Pancreas (tissue), 10 donors: ENCODE data around the gene SLC30A1. TPM values are rescaled to one million over a fixed set of nuclear protein-coding genes. Genes with fewer than 3 reads are reported as not detected.

Experiments
- ATAC-seq, 4 donors: fragments of 200-7000 bp; cut with Tn5 transposase; one replicate each; pipeline versions ENCODE4 v1.8.0 to v1.9.1; 2020; ENCODE audit warnings: mild to moderate bottlenecking in 4 of 4, moderate library complexity in 4 of 4
- DNase-seq, 6 donors: peaks; one replicate each; pipeline ENCODE4 v3.0.0-alpha.2; 2020
- FAIRE-seq: peaks from 2 replicates; lab custom pipeline; 2012; peaks lifted over from hg19 to GRCh38; lab: Jason Lieb, UNC
- H3K27ac ChIP-seq, 4 donors: fragments of 200-600 bp; sonication (generic); 1 replicate in 3 of 4; 2 replicates in 1 of 4; pipeline versions ENCODE4 v1.5.0 to v1.8.0; 2020
- H3K27me3 ChIP-seq, 4 donors: fragments of 200-600 bp; one replicate each; pipeline ENCODE4 v1.8.0; 2021
- H3K36me3 ChIP-seq, 3 donors: fragments of 200-600 bp; sonication (generic) in 1 of 3; one replicate each; pipeline versions ENCODE4 v1.5.0 to v1.8.0; 2020 to 2021
- H3K4me1 ChIP-seq, 3 donors: fragments of 200-600 bp; one replicate each; pipeline ENCODE4 v1.8.0; 2021
- H3K4me3 ChIP-seq, 4 donors: fragments of 200-600 bp; sonication (generic) in 2 of 4; one replicate each; pipeline versions ENCODE4 v1.5.0 to v1.8.0; 2020 to 2021
- H3K9me3 ChIP-seq, 4 donors: fragments of 200-600 bp; one replicate each; pipeline ENCODE4 v1.8.0; 2021
- WGBS, 2 donors: extraction: QIAGEN DNeasy Blood & Tissue Kit; methylation state at CpG; one replicate each; pipeline ENCODE4 v1.1.7; 2013; 5-methylcytosine and 5-hydroxymethylcytosine counted together
- intact Hi-C, 3 donors: fragments of 100-400 bp; cut with DNase I; formaldehyde crosslinking; loops; one replicate each; pipeline versions ENCODE4 v1.11.1 to v1.14.2; 2022
- polyA plus RNA-seq, 2 donors: library from polyadenylated mRNA; stranded (reverse); fragments of 200-250 nt; gene quantifications; one replicate each; pipeline ENCODE4 v1.2.3, GENCODE V29; 2013
- total RNA-seq, 6 donors: library from RNA; stranded (reverse); fragmentation: NEBNext Ultra II Directional in 4 of 6; extraction: Animal tissue kit (Norgen Biotek cat#: 25700) in 4 of 6; gene quantifications; one replicate each; pipeline versions ENCODE4 v1.2.1 to v1.2.4, GENCODE V29; 2021 to 2023
- TF ChIP-seq, protein P1 (sequence below), 4 donors: fragments of 200-600 bp; sonication (generic) in 3 of 4; IDR thresholded peaks; one replicate each; pipeline versions ENCODE4 v1.5.0 to v1.8.0; 2021; ENCODE audit warnings: antibody characterized with exemption in 4 of 4
- donor health status: healthy with polysubstance abuse.
- donor health status: DM: no; HTN: no; CAD: no; lungs with moderate emphysema.
- donor health status: DM: no; HTN: no; CAD: no.
- donor health status: control.
- donor health status: control.
- donor health status: Bipolar disorder and iron deficiency.
- donor health status: DM: yes; HTN: yes; CAD: no.
- donor health status: DM: no; HTN: no; CAD: no.
- donor health status: DM: no; HTN: no; CAD: no.
- donor health status: DM: yes; HTN: yes; CAD: no.

SLC30A1 gene
- total and polyA plus RNA-seq, 8 donors = 1.5 to 19.5 (median 8.0) TPM

DNA sequence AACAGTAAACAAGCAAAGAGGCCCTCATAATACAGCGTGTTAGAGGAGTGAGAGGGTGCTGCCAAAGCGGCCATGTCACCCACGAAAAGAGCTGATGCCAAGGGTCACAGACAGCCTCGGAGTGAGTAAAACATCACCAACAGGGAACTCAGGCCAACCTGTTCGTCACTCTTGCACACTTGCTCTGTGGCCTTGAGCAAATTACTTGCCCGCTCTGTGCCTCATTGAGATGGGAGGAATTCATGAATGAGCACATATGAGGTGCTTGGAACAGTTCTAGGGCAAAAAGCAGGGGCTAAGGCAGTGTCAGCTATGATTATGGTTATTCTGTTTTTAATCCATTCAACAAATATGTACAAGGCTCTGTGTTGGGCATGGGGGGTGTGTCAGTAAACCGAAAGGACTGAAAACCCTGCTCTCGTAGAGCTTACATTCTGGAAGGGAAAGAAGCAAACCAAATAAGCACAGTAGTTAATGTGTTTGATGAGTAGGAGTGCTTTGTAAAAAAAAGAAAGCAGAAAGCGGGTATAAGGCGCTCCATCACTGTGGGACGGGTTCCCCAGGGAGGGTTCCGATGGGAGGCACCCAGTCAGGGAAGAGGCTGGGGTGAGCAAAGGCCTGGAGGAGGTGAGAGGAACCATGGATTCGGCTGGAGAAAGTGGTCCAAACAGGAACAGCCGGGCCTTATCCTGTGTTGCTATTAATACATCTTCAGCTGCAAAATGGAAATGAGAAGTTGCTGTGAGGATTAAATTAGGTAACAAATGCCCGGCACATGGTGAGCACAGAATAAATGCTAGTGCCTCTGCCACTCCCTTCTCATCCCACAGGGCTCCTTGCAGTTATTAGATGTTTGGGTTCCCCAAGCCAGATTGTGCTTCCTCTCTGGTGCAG lies 47.5 kb downstream of the SLC30A1 start:
- H3K27ac ChIP-seq = no peak overlapping the region
- H3K27me3 ChIP-seq = no peaks in the 10 kb centered on the region
- FAIRE-seq = no peak
- no peak for DNase-seq
- no peak overlapping the region for H3K4me3 ChIP-seq
- intact Hi-C loops = no loop called here
- H3K4me1 ChIP-seq = no peaks in the 10 kb centered on the region
- no peaks in the 10 kb centered on the region for H3K36me3 ChIP-seq
- TF ChIP-seq, protein P1, sequence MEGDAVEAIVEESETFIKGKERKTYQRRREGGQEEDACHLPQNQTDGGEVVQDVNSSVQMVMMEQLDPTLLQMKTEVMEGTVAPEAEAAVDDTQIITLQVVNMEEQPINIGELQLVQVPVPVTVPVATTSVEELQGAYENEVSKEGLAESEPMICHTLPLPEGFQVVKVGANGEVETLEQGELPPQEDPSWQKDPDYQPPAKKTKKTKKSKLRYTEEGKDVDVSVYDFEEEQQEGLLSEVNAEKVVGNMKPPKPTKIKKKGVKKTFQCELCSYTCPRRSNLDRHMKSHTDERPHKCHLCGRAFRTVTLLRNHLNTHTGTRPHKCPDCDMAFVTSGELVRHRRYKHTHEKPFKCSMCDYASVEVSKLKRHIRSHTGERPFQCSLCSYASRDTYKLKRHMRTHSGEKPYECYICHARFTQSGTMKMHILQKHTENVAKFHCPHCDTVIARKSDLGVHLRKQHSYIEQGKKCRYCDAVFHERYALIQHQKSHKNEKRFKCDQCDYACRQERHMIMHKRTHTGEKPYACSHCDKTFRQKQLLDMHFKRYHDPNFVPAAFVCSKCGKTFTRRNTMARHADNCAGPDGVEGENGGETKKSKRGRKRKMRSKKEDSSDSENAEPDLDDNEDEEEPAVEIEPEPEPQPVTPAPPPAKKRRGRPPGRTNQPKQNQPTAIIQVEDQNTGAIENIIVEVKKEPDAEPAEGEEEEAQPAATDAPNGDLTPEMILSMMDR (IDR thresholded peaks at IDR 0.05) = no peak
- no peaks in the 10 kb centered on the region for H3K9me3 ChIP-seq
- no peak for ATAC-seq
- WGBS, 2 donors = 77 to 79% methylated on average over 15 of the region's 15 CpGs

DNA sequence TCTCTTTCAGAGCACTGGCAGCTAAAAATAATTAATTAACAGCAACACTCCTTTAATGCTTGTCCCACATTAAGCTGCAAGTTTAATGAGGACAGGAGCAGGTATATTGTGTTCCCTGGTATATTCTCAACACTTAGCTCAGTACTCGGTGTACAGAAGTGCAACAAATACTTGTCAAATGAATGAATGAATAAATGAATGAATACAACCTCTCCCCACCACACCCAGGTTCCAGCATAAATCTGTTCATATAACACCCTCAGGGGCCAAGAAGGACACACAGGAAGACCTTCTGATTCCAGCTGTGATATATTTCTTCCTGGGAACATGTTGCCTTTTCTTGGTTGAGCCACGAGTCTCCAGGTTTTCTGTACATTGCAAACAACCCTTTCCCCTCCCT lies 48.9 kb downstream of the SLC30A1 start:
- FAIRE-seq = no peak
- Histone ChIP-seq H3K36me3 (no peaks in the 10 kb centered on the region), H3K4me3 (no peak overlapping the region), H3K4me1 (no peaks in the 10 kb centered on the region), H3K27me3 (no peaks in the 10 kb centered on the region), H3K9me3 (no peaks in the 10 kb centered on the region), H3K27ac (no peak overlapping the region)
- intact Hi-C loops = no loop called here
- no peak for ATAC-seq
- TF ChIP-seq, protein P1 (IDR thresholded peaks at IDR 0.05) = no peak
- no peak for DNase-seq
- WGBS, 2 donors = 61 to 73% methylated on average over 2 of the region's 2 CpGs

DNA sequence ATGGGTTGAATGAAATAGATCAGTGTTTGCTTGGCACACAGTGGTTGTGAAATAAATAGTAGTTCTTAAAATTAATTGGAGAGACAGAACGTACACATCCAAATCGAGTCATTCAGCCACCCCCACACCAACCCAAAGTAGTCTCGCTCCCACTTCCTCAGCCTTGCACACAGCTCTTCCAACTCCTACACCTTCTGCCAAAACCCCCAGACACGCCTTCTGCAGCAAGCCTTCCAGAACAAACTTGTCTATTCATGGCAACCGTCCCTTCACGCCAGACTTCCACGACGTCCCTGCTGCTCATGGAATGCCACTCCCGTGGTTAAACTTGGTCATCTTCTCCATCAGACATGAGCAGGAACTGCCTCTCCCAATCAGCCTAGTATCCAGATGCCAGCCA lies 49.5 kb downstream of the SLC30A1 start:
- WGBS, 2 donors = 54 to 61% methylated on average over 9 of the region's 9 CpGs
- no peak for ATAC-seq
- Histone ChIP-seq H3K27ac (no peak overlapping the region), H3K9me3 (no peaks in the 10 kb centered on the region), H3K4me3 (no peak overlapping the region), H3K4me1 (no peaks in the 10 kb centered on the region), H3K36me3 (no peaks in the 10 kb centered on the region), H3K27me3 (no peaks in the 10 kb centered on the region)
- no peak for FAIRE-seq
- no peak for DNase-seq
- intact Hi-C loops = no loop called here
- TF ChIP-seq, protein P1 (IDR thresholded peaks at IDR 0.05) = no peak

DNA sequence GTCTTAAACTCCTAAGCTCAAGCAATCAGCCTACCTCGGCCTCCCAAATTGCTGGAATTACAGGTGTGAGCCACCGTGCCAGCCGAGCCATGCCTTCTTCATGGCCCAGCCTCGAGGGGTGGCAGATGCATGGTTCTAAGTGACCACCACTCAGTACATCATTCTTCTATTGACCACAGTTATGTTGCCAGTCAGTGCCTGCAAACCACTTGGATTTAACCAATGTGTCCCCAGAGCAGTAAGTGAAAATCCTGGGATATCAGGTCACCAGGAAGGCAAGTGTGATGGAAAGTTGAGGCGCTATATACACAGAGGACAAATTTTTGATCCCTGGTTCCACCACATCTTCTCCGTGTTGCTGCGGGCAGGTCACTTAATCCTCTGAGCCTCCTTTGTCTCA lies 50.0 kb downstream of the SLC30A1 start:
- 83 to 88% methylated on average over 7 of the region's 7 CpGs for WGBS, 2 donors
- intact Hi-C loops = no loop called here
- H3K36me3 ChIP-seq = no peaks in the 10 kb centered on the region
- H3K9me3 ChIP-seq = no peaks in the 10 kb centered on the region
- no peak for FAIRE-seq
- H3K27me3 ChIP-seq = no peaks in the 10 kb centered on the region
- no peak for DNase-seq
- H3K27ac ChIP-seq = no peak overlapping the region
- no peaks in the 10 kb centered on the region for H3K4me1 ChIP-seq
- no peak overlapping the region for H3K4me3 ChIP-seq
- TF ChIP-seq, protein P1 (IDR thresholded peaks at IDR 0.05) = no peak
- ATAC-seq = no peak

DNA sequence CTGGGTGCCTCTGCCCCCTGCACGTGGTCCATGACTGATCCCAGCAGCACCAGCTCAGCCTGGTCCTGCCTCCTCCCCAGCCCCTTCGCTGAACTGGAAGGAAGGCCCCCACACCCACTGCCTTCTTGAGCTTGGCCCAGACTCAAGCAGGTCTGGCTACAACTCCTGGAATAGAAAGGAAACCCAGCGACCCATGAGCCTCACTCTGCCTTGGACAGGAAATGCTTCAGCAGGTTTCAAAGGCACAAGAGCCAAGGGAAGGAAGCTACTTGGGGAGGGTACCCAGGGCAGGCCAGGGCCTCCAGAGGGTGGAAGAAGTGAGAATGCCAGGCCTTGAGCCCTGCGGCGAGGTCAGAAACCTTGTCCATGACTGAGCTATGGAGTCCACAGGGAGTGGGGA lies 51.1 kb downstream of the SLC30A1 start:
- ATAC-seq = no peak
- H3K4me3 ChIP-seq = no peak overlapping the region
- no peaks in the 10 kb centered on the region for H3K36me3 ChIP-seq
- intact Hi-C loops = no loop called here
- 71 to 76% methylated on average over 5 of the region's 5 CpGs for WGBS, 2 donors
- no peaks in the 10 kb centered on the region for H3K27me3 ChIP-seq
- no peaks in the 10 kb centered on the region for H3K4me1 ChIP-seq
- TF ChIP-seq, protein P1 (IDR thresholded peaks at IDR 0.05) = no peak
- no peak for FAIRE-seq
- no peak for DNase-seq
- no peaks in the 10 kb centered on the region for H3K9me3 ChIP-seq
- H3K27ac ChIP-seq = no peak overlapping the region
